Neural cell (in vitro differentiated cells): ENCODE measurements around the gene IRF9. TPM values are rescaled to one million over a fixed set of nuclear protein-coding genes. Genes with fewer than 3 reads are reported as not detected.
A peak's percentile ranks its signal among the peaks of the same experiment; 100 is the strongest.

Experiments
- H2AFZ ChIP-seq: fragments of 200-600, 300-800 bp; sonication (generic), shearing (Covaris generic); 2 replicates; pipeline ENCODE4 v1.6.0; 2014; ENCODE audit warnings: low read depth, mild to moderate bottlenecking, antibody characterized with exemption, low read length, moderate library complexity
- H3F3A ChIP-seq: fragments of 200-600 bp; shearing (Covaris generic); 2 replicates; pipeline ENCODE4 v1.6.1; 2016; ENCODE audit warnings: mild to moderate bottlenecking, moderate library complexity, mixed read lengths, antibody characterized with exemption, low read length; ENCODE audit not compliant: insufficient read depth, poor library complexity, severe bottlenecking
- H3K27ac ChIP-seq: fragments of 200-600, 300-800 bp; sonication (generic), shearing (Covaris generic); 2 replicates; pipeline ENCODE4 v1.5.1; 2014; ENCODE audit warnings: mild to moderate bottlenecking, low read length, moderate library complexity
- H3K27me3 ChIP-seq: fragments of 300-800, 200-600 bp; sonication (generic), shearing (Covaris generic); 2 replicates; pipeline ENCODE4 v1.6.0; 2014; ENCODE audit warnings: mild to moderate bottlenecking, low read depth, low read length, moderate library complexity; ENCODE audit not compliant: insufficient read depth
- H3K36me3 ChIP-seq: fragments of 300-800, 200-600 bp; sonication (generic), shearing (Covaris generic); 2 replicates; pipeline ENCODE4 v1.5.1; 2014; ENCODE audit warnings: mild to moderate bottlenecking, antibody characterized with exemption, low read length, moderate library complexity; ENCODE audit not compliant: insufficient read depth
- H3K4me2 ChIP-seq: fragments of 300-800, 200-600 bp; sonication (generic), shearing (Covaris generic); 2 replicates; pipeline ENCODE4 v1.6.0; 2014; ENCODE audit warnings: mild to moderate bottlenecking, low read length
- H3K4me3 ChIP-seq: fragments of 300-800, 200-600 bp; sonication (generic), shearing (Covaris generic); 2 replicates; pipeline ENCODE4 v1.5.1; 2014; ENCODE audit warnings: mild to moderate bottlenecking, low read length, moderate library complexity
- H3K79me2 ChIP-seq: fragments of 200-600 bp; shearing (Covaris generic); replicated peaks from 2 replicates; pipeline ENCODE4 v1.6.0; 2014; ENCODE audit warnings: mild to moderate bottlenecking, low read length, moderate library complexity; ENCODE audit not compliant: insufficient read depth
- H3K9ac ChIP-seq: fragments of 300-800, 200-600 bp; sonication (generic), shearing (Covaris generic); 2 replicates; pipeline ENCODE4 v1.6.1; 2016; ENCODE audit warnings: mild to moderate bottlenecking, low read length, mixed read lengths
- H3K9me2 ChIP-seq: fragments of 200-600 bp; shearing (Covaris generic); 2 replicates; pipeline ENCODE4 v1.6.1; 2016; ENCODE audit warnings: mild to moderate bottlenecking, low read length, mixed read lengths; ENCODE audit not compliant: insufficient read depth
- H3K9me3 ChIP-seq: fragments of 200-600, 300-800 bp; sonication (generic), shearing (Covaris generic); 2 replicates; pipeline ENCODE4 v1.6.1; 2016; ENCODE audit warnings: mild to moderate bottlenecking, mixed run types, low read length, moderate library complexity, mixed read lengths
- H4K20me1 ChIP-seq: fragments of 200-600 bp; shearing (Covaris generic); 2 replicates; pipeline ENCODE4 v1.6.1; 2016; ENCODE audit warnings: mild to moderate bottlenecking, mixed run types; ENCODE audit not compliant: insufficient read depth
- CTCF ChIP-seq: fragments of 450-650 bp; IDR thresholded peaks from 2 replicates; pipeline ENCODE4 v1.5.1; 2014; ENCODE audit warnings: antibody characterized with exemption, mild to moderate bottlenecking, moderate library complexity; ENCODE audit not compliant: poor library complexity, severe bottlenecking
- EP300 ChIP-seq: fragments of 450-650 bp; conservative IDR thresholded peaks from 2 replicates; pipeline ENCODE4 v1.6.1; 2014; ENCODE audit warnings: antibody characterized with exemption, mild to moderate bottlenecking, moderate library complexity; ENCODE audit not compliant: poor library complexity, severe bottlenecking
- EZH2 ChIP-seq: fragments of 200-600, 300-800 bp; shearing (Covaris generic), sonication (generic); IDR thresholded peaks from 2 replicates; pipeline ENCODE4 v1.6.1; 2014; ENCODE audit warnings: antibody characterized with exemption, low read length, borderline replicate concordance, mild to moderate bottlenecking; ENCODE audit not compliant: insufficient read depth, poor library complexity, severe bottlenecking
- MXI1 ChIP-seq: fragments of 450-650 bp; conservative IDR thresholded peaks from 2 replicates; pipeline ENCODE4 v1.6.1; 2014; ENCODE audit warnings: antibody characterized with exemption, mild to moderate bottlenecking; ENCODE audit not compliant: poor library complexity, severe bottlenecking
- POLR2AphosphoS5 ChIP-seq: IDR thresholded peaks from 2 replicates; pipeline ENCODE4 v1.6.1; 2012
- RAD21 ChIP-seq: fragments of 450-650 bp; conservative IDR thresholded peaks from 2 replicates; pipeline ENCODE4 v1.6.1; 2014; ENCODE audit warnings: antibody characterized with exemption, mild to moderate bottlenecking, moderate library complexity
- REST ChIP-seq: IDR thresholded peaks from 2 replicates; pipeline ENCODE4 v1.6.1; 2012; ENCODE audit warnings: borderline replicate concordance
- SMC3 ChIP-seq: fragments of 450-650 bp; conservative IDR thresholded peaks from 2 replicates; pipeline ENCODE4 v1.6.1; 2014; ENCODE audit warnings: antibody characterized with exemption, mild to moderate bottlenecking, moderate library complexity; ENCODE audit not compliant: poor library complexity
- TAF1 ChIP-seq: IDR thresholded peaks from 2 replicates; pipeline ENCODE4 v1.6.1; 2012; ENCODE audit warnings: low read depth
- polyA plus RNA-seq: library from polyadenylated mRNA; depleted of rRNA; stranded (reverse); fragments of >200 nt; gene quantifications from 2 replicates; pipeline ENCODE4 v1.2.3, GENCODE V29; 2014

Gene IRF9
- polyA plus RNA-seq, 1 donor from 2014 or later, result 19.6 TPM

- H3K9ac ChIP-seq, result no peak overlapping the region
- no peak overlapping the region for H2AFZ ChIP-seq
- H3K79me2 ChIP-seq, result peaks cover 13% of the 10 kb centered on the region
- H3K27me3 ChIP-seq, result no peaks in the 10 kb centered on the region
- no peaks in the 10 kb centered on the region for H3K36me3 ChIP-seq
- no peaks in the 10 kb centered on the region for H3K9me2 ChIP-seq
- no peak overlapping the region for H3K4me3 ChIP-seq
- H3K27ac ChIP-seq, result no peak overlapping the region
- H3F3A ChIP-seq, result peaks cover 11% of the 10 kb centered on the region
- H4K20me1 ChIP-seq, result no peaks in the 10 kb centered on the region
- H3K4me2 ChIP-seq, result no peak overlapping the region
- TF ChIP-seq POLR2AphosphoS5, result no peak
- no peak for TF ChIP-seq SMC3
- no peak for TF ChIP-seq REST
- no peak for TF ChIP-seq EZH2
- H3K9me3 ChIP-seq, result no peaks in the 10 kb centered on the region
These were observed 16.6 kb upstream of the IRF9 start for GRCh38 chr14:24144451-24144850.

GRCh38 chr14:24145219-24145618 lies 15.8 kb upstream of the IRF9 start:
- Histone ChIP-seq H3K79me2 (peaks cover 9% of the 10 kb centered on the region), H2AFZ (no peak overlapping the region), H3K4me2 (no peak overlapping the region), H3K9me3 (no peaks in the 10 kb centered on the region), H3K27me3 (no peaks in the 10 kb centered on the region), H3K27ac (no peak overlapping the region), H4K20me1 (no peaks in the 10 kb centered on the region), H3K4me3 (peak overlapping the region; percentile 97), H3K9me2 (no peaks in the 10 kb centered on the region), H3K9ac (no peak overlapping the region), H3F3A (peaks cover 11% of the 10 kb centered on the region), H3K36me3 (no peaks in the 10 kb centered on the region)
- TF ChIP-seq EZH2 (no peak), EP300 (no peak)

- H3K9me2 ChIP-seq, result no peaks in the 10 kb centered on the region
- H3K27ac ChIP-seq, result peak overlapping the region; percentile 79
- peak overlapping the region; percentile 97 for H3K4me3 ChIP-seq
- H3K27me3 ChIP-seq, result no peaks in the 10 kb centered on the region
- H3K9ac ChIP-seq, result peak overlapping the region; percentile 79
- H4K20me1 ChIP-seq, result no peaks in the 10 kb centered on the region
- no peaks in the 10 kb centered on the region for H3K36me3 ChIP-seq
- H3F3A ChIP-seq, result peaks cover 6% of the 10 kb centered on the region
- peak overlapping the region; percentile 95 for H2AFZ ChIP-seq
- H3K79me2 ChIP-seq, result peaks cover 9% of the 10 kb centered on the region
- TF ChIP-seq CTCF, result no peak
- no peak for TF ChIP-seq SMC3
- TF ChIP-seq TAF1, result no peak
- TF ChIP-seq RAD21, result no peak
- TF ChIP-seq EZH2, result no peak
- TF ChIP-seq EP300, result no peak
- no peak for TF ChIP-seq REST
- no peak for TF ChIP-seq MXI1
- TF ChIP-seq POLR2AphosphoS5, result no peak
- no peaks in the 10 kb centered on the region for H3K9me3 ChIP-seq
- H3K4me2 ChIP-seq, result peak overlapping the region; percentile 76
These were observed 15.2 kb upstream of the IRF9 start for GRCh38 chr14:24145690-24146452.
